Activated CD8-positive, alpha-beta T cell treated with anti-CD3 and anti-CD28 coated beads for 36 hours (primary cell): Measurements from ENCODE around the gene GOLGA5. TPM values are rescaled to one million over a fixed set of nuclear protein-coding genes. Genes with fewer than 3 reads are reported as not detected.
"Not testable (repeated sequence)": the region's sequence is repeated elsewhere in the genome, so short reads cannot be mapped to it uniquely, and the experiment has no call there.

Source experiments
- ATAC-seq: fragments of 200-7000 bp; cut with Tn5 transposase; one replicate; pipeline ENCODE4 v1.10.0; 2021; ENCODE audit warnings: mild to moderate bottlenecking, moderate library complexity
- CTCF ChIA-PET: fragments of 350-600 bp; sonication (Branson Sonifier 250); formaldehyde crosslinking; loops from one replicate; lab custom pipeline; 2021; ENCODE audit warnings: antibody characterized with exemption; lab: Charles Lee
- POLR2A ChIA-PET: fragments of 350-600 bp; sonication (Branson Sonifier 250); formaldehyde crosslinking; loops from one replicate; lab custom pipeline; 2021; ENCODE audit warnings: antibody characterized with exemption; lab: Charles Lee
- DNase-seq: peaks from one replicate; pipeline ENCODE4 v3.0.0-alpha.2; 2020
- H3K27ac Mint-ChIP-seq: one replicate; pipeline ENCODE4 v1.8.0; 2021; ENCODE audit warnings: mild to moderate bottlenecking, mixed read lengths
- H3K27me3 Mint-ChIP-seq: one replicate; pipeline ENCODE4 v1.8.0; 2021; ENCODE audit warnings: mixed read lengths
- H3K36me3 Mint-ChIP-seq: one replicate; pipeline ENCODE4 v1.8.0; 2021; ENCODE audit warnings: low read depth, mixed read lengths
- H3K4me1 Mint-ChIP-seq: one replicate; pipeline ENCODE4 v1.8.0; 2021; ENCODE audit warnings: low read depth, mixed read lengths
- H3K4me3 Mint-ChIP-seq: one replicate; pipeline ENCODE4 v1.8.0; 2021; ENCODE audit warnings: mild to moderate bottlenecking, moderate library complexity, mixed read lengths
- H3K9me3 Mint-ChIP-seq: one replicate; pipeline ENCODE4 v1.8.0; 2021; ENCODE audit warnings: mixed read lengths
- CTCF ChIP-seq: fragments of 200-600 bp; IDR thresholded peaks from one replicate; pipeline ENCODE4 v1.8.0; 2022; ENCODE audit warnings: antibody characterized with exemption, mild to moderate bottlenecking
- intact Hi-C: fragments of 100-400 bp; cut with micrococcal nuclease; formaldehyde crosslinking; loops from one replicate; pipeline ENCODE4 v1.10.0; 2022
- total RNA-seq, 2 experiments: library from RNA; stranded (reverse); gene quantifications; one replicate each; pipeline ENCODE4 v1.2.3, GENCODE V29; 2021

Gene GOLGA5
- total RNA-seq, 2 experiments from 2014 or later, result 12.9 to 13.3 TPM

DNA sequence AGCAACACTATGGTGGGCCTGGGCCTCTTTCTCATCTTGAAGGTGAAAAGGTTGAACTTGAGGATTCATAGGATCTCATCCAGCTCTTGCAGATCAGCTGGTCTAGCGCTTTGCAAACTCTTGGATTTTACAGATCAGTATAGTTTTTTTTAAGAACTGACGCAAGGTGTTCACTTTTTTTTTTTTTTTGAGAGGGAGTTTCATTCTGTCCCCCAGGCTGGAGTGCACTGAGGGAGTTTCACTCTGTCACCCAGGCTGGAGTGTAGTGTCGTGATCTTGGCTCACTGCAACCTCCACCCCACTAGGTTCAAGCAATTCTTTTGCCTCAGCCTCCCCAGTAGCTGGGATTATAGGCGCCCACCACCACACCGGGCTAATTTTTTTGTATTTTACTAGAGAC lies 25.3 kb upstream of the GOLGA5 start:
- no peak for TF ChIP-seq CTCF
- intact Hi-C loops, result loop anchor here (5.0 kb wide), 1 partner anchor 36 kb away; no protein-coding TSS in a partner anchor
- peaks cover 18% of the 10 kb centered on the region for H3K4me1 Mint-ChIP-seq
- H3K4me3 Mint-ChIP-seq, result no peak overlapping the region
- no peak overlapping the region for H3K27ac Mint-ChIP-seq
- no peak for ATAC-seq
- ChIA-PET POLR2A (interaction anchor here (0.6 to 1.5 kb wide), 3 partner anchors 18 to 483 kb away, joined by 3 to 5 read pairs (median 5); partner anchors contain the start of gene GOLGA5), CTCF (no interaction called here)
- peaks cover 11% of the 10 kb centered on the region for H3K27me3 Mint-ChIP-seq
- H3K36me3 Mint-ChIP-seq, result no peaks in the 10 kb centered on the region
- DNase-seq, result no peak
- no peaks in the 10 kb centered on the region for H3K9me3 Mint-ChIP-seq

DNA sequence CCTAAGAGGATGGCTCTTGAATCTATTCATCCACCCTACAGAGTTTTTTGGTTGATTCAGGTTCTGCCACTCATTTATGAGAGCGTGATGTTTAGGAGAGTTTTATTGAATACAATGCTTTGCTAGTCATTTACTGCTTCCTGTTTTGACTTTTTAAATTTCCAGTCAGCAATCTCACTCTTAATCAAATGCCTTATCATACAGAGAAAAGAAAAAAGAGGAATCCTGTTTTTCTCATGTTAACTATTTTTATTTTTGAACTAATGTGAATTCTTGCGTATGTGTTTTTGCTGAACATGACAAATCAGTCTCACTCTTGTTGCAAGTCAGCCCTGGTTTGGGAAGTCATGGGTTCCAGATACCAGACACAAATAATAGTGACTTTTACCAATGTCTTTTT lies 23.6 kb upstream of the GOLGA5 start:
- no peaks in the 10 kb centered on the region for H3K36me3 Mint-ChIP-seq
- DNase-seq (no peak), ATAC-seq (no peak)
- no peak overlapping the region for H3K4me3 Mint-ChIP-seq
- H3K27ac Mint-ChIP-seq, result no peak overlapping the region
- ChIA-PET CTCF (interaction anchor here (3.2 kb wide), 1 partner anchor 55 kb away, joined by 9 read pairs; no protein-coding TSS in a partner anchor), POLR2A (no interaction called here)
- no peak for TF ChIP-seq CTCF
- no peaks in the 10 kb centered on the region for H3K9me3 Mint-ChIP-seq
- peaks cover 9% of the 10 kb centered on the region for H3K27me3 Mint-ChIP-seq
- intact Hi-C loops, result no loop called here
- H3K4me1 Mint-ChIP-seq, result peaks cover 26% of the 10 kb centered on the region

DNA sequence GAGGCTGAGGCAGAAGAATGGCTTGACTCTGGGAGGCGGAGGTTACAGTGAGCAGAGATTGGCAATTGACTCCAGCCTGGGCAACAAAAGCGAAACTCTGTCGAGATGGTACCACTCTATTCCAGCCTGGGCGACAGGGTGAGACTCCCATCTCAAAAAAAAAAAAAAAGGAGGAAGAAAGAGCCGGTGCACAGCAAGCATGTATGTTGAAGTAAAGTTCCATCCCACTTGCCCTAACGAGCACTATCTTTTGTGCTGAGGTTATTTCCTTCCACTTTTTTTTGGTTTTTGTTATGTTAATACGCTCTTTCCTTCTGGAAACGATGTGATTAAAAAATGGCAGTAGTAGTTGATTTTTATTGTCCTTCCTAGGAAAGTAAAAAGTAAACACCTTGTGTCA lies 19.5 kb upstream of the GOLGA5 start:
- H3K9me3 Mint-ChIP-seq, result no peaks in the 10 kb centered on the region
- POLR2A ChIA-PET, result no interaction called here
- peaks cover 4% of the 10 kb centered on the region for H3K27me3 Mint-ChIP-seq
- ATAC-seq (no peak), DNase-seq (no peak)
- intact Hi-C loops, result no loop called here
- no peak overlapping the region for H3K27ac Mint-ChIP-seq
- peaks cover 12% of the 10 kb centered on the region for H3K4me1 Mint-ChIP-seq
- CTCF ChIA-PET, result no interaction called here
- no peak for TF ChIP-seq CTCF
- H3K4me3 Mint-ChIP-seq, result no peak overlapping the region
- no peaks in the 10 kb centered on the region for H3K36me3 Mint-ChIP-seq

- peaks cover 13% of the 10 kb centered on the region for H3K4me1 Mint-ChIP-seq
- H3K4me3 Mint-ChIP-seq, H3K36me3 Mint-ChIP-seq, H3K27me3 Mint-ChIP-seq, intact Hi-C loops, H3K27ac Mint-ChIP-seq, H3K9me3 Mint-ChIP-seq: not testable (repeated sequence)
- peak; percentile 92 for ATAC-seq
- ChIA-PET POLR2A (interaction anchor here (0.8 kb wide), 1 partner anchor 18 kb away, joined by 3 read pairs; no protein-coding TSS in a partner anchor), CTCF (interaction anchor here (1.1 kb wide), 1 partner anchor 84 kb away, joined by 3 read pairs; no protein-coding TSS in a partner anchor)
- DNase-seq, result peak; percentile 66
These were observed 18.8 kb upstream of the GOLGA5 start for GRCh38 chr14:92775292-92775691.

DNA sequence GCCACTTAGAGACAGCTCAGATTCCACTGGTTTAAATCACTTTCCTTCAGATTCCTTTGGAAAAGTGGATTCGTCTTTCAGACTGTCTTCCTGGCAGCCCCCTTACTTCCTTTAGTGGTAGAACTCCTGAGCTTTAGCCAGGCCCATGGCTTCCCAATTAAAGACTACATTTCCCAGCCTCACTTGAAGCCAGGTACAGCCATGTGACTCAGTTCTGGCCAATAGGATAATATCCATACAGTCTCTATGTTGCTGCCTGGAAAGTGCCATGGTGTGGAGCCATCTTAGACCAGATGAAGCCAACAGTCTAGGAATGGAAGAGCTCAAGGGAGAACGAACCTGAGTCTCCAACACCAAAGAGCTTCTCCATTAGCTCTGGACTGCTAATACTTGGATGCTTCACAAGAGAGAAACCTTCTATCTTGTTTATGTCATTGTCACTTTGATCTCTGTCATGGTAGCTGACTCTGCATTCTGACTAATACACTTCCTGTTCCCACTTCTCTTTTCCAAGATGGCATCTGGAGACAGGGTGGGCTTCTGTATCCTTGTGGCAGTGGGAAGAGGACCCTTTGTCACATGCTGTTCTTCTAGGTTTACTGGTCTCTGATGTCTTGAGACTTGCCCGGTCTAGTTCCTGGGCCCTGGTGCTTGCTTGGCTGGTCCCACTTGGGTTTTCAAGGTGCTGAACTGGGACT lies 15.1 kb upstream of the GOLGA5 start:
- H3K27me3 Mint-ChIP-seq, DNase-seq, H3K36me3 Mint-ChIP-seq, H3K9me3 Mint-ChIP-seq, H3K4me3 Mint-ChIP-seq, H3K27ac Mint-ChIP-seq, intact Hi-C loops, ATAC-seq: not testable (repeated sequence)
- peaks cover 15% of the 10 kb centered on the region for H3K4me1 Mint-ChIP-seq
- POLR2A ChIA-PET, result interaction anchor here (0.6 kb wide), 2 partner anchors 56 to 402 kb away, joined by 3 read pairs; no protein-coding TSS in a partner anchor
- CTCF ChIA-PET, result interaction anchor here (7.6 kb wide), 1 partner anchor 68 kb away, joined by 100 read pairs; no protein-coding TSS in a partner anchor
